IMR-90 (cell line): ENCODE results near the gene BBIP1. TPM values are rescaled to one million over a fixed set of nuclear protein-coding genes. Genes with fewer than 3 reads are reported as not detected.
A peak's percentile ranks its signal among the peaks of the same experiment; 100 is the strongest.

Experiments
- ATAC-seq: fragments of 200-7000 bp; cut with Tn5 transposase; 2 replicates; pipeline ENCODE4 v1.9.1; 2020; ENCODE audit warnings: low read depth, mild to moderate bottlenecking, moderate library complexity
- BruUV-seq: library from RNA; stranded (reverse); fragments of 400-500 nt; replicated peaks from 2 replicates; lab custom pipeline; 2021; lab: Mats Ljungman, UMichigan
- CTCF ChIA-PET: fragments of 300-600 bp; formaldehyde crosslinking; extraction: SDS; loops from one replicate; lab custom pipeline; 2021; ENCODE audit warnings: antibody characterized with exemption; lab: Yijun Ruan, JAX
- POLR2A ChIA-PET: fragments of 300-600 bp; sonication (Branson Sonifier 250); formaldehyde crosslinking; loops from one replicate; lab custom pipeline; 2022; ENCODE audit warnings: antibody characterized with exemption; ENCODE audit not compliant: unreplicated experiment; lab: Charles Lee
- DNase-seq: peaks from one replicate; pipeline ENCODE4 v3.0.0; 2013
- H2AFZ ChIP-seq: replicated peaks from 2 replicates; pipeline ENCODE3; 2013; ENCODE audit warnings: low read length, mild to moderate bottlenecking; ENCODE audit not compliant: poor library complexity
- H2AK5ac ChIP-seq: 2 replicates; pipeline ENCODE4 v1.6.1; 2013; ENCODE audit warnings: low read depth, low read length, inconsistent platforms
- H2AK9ac ChIP-seq: replicated peaks from 2 replicates; pipeline ENCODE3; 2013; ENCODE audit warnings: mild to moderate bottlenecking, low read depth, low read length, moderate library complexity; ENCODE audit not compliant: poor library complexity
- H2BK120ac ChIP-seq: 2 replicates; pipeline ENCODE4 v1.6.1; 2013; ENCODE audit warnings: low read depth, low read length, inconsistent platforms
- H2BK15ac ChIP-seq: 3 replicates; pipeline ENCODE4 v1.6.1; 2013; ENCODE audit warnings: low read depth, low read length, inconsistent platforms
- H2BK20ac ChIP-seq: 2 replicates; pipeline ENCODE4 v1.6.1; 2013; ENCODE audit warnings: low read depth, mild to moderate bottlenecking, inconsistent platforms, low read length, moderate library complexity
- H2BK5ac ChIP-seq: 2 replicates; pipeline ENCODE4 v1.6.1; 2013; ENCODE audit warnings: mild to moderate bottlenecking, low read depth, low read length, inconsistent platforms; ENCODE audit not compliant: poor library complexity, severe bottlenecking
- H3K14ac ChIP-seq: replicated peaks from 2 replicates; pipeline ENCODE4 v1.6.1; 2013; ENCODE audit warnings: low read depth, low read length, inconsistent platforms
- H3K18ac ChIP-seq: 2 replicates; pipeline ENCODE4 v1.6.1; 2013; ENCODE audit warnings: low read depth, low read length, control low read depth
- H3K23ac ChIP-seq: 2 replicates; pipeline ENCODE4 v1.6.1; 2013; ENCODE audit warnings: low read depth, low read length, inconsistent platforms
- H3K27ac ChIP-seq: 2 replicates; pipeline ENCODE4 v1.5.1; 2013; ENCODE audit warnings: mild to moderate bottlenecking, control low read depth, low read length; ENCODE audit not compliant: insufficient read depth
- H3K27me3 ChIP-seq: 2 replicates; pipeline ENCODE4 v1.6.1; 2013; ENCODE audit warnings: low read length; ENCODE audit not compliant: control insufficient read depth, insufficient read depth
- H3K36me3 ChIP-seq: 2 replicates; pipeline ENCODE4 v1.6.1; 2013; ENCODE audit warnings: low read length, mixed read lengths; ENCODE audit not compliant: control insufficient read depth, insufficient read depth
- H3K4ac ChIP-seq: 2 replicates; pipeline ENCODE4 v1.6.1; 2013; ENCODE audit warnings: low read depth, low read length, inconsistent platforms
- H3K4me1 ChIP-seq: 2 replicates; pipeline ENCODE4 v1.6.1; 2013; ENCODE audit warnings: low read length, mixed read lengths; ENCODE audit not compliant: control insufficient read depth, insufficient read depth
- H3K4me2 ChIP-seq: 2 replicates; pipeline ENCODE4 v1.6.1; 2013; ENCODE audit warnings: low read depth, mild to moderate bottlenecking, control low read depth, low read length, moderate library complexity
- H3K4me3 ChIP-seq: 2 replicates; pipeline ENCODE4 v1.5.1; 2013; ENCODE audit warnings: low read depth, mild to moderate bottlenecking, control low read depth, low read length, moderate library complexity; ENCODE audit not compliant: insufficient read depth
- H3K56ac ChIP-seq: 2 replicates; pipeline ENCODE4 v1.6.1; 2013; ENCODE audit warnings: low read length, inconsistent platforms; ENCODE audit not compliant: insufficient read depth; ENCODE audit errors: extremely low read depth
- H3K79me1 ChIP-seq, 2 experiments: 2 replicates each; pipeline ENCODE4 v1.6.1; 2013; ENCODE audit warnings: low read length in 2 of 2, inconsistent platforms in 1 of 2, low read depth in 1 of 2
- H3K9ac ChIP-seq: 2 replicates; pipeline ENCODE4 v1.6.1; 2013; ENCODE audit warnings: low read depth, low read length, control low read depth
- H3K9me1 ChIP-seq: 2 replicates; pipeline ENCODE4 v1.6.1; 2013; ENCODE audit warnings: low read length, inconsistent platforms; ENCODE audit not compliant: insufficient read depth
- H3K9me3 ChIP-seq: 2 replicates; pipeline ENCODE4 v1.6.1; 2013; ENCODE audit warnings: low read length; ENCODE audit not compliant: control insufficient read depth, insufficient read depth
- H4K20me1 ChIP-seq: 2 replicates; pipeline ENCODE4 v1.6.1; 2013; ENCODE audit warnings: low read length, inconsistent platforms; ENCODE audit not compliant: insufficient read depth
- H4K5ac ChIP-seq: 2 replicates; pipeline ENCODE4 v1.6.1; 2013; ENCODE audit warnings: mild to moderate bottlenecking, low read depth, low read length, control low read depth
- H4K8ac ChIP-seq, 2 experiments: 2 replicates each; pipeline ENCODE4 v1.6.1; 2013; ENCODE audit warnings: low read depth in 2 of 2, low read length in 2 of 2, control low read depth in 1 of 2, inconsistent platforms in 1 of 2
- H4K91ac ChIP-seq: 2 replicates; pipeline ENCODE4 v1.6.1; 2013; ENCODE audit warnings: low read depth, low read length, inconsistent platforms; ENCODE audit not compliant: insufficient read depth
- BHLHE40 ChIP-seq: fragments of 150-350 bp; IDR thresholded peaks from 2 replicates; pipeline ENCODE4 v1.6.1; 2016; ENCODE audit warnings: mild to moderate bottlenecking, low read depth, low read length
- CHD1 ChIP-seq: IDR thresholded peaks from 2 replicates; pipeline ENCODE4 v1.6.1; 2012; ENCODE audit warnings: low read depth, low read length, improper control_type of control experiment
- RCOR1 ChIP-seq: IDR thresholded peaks from 2 replicates; pipeline ENCODE4 v1.6.1; 2012; ENCODE audit warnings: mild to moderate bottlenecking, low read length, improper control_type of control experiment; ENCODE audit not compliant: insufficient replicate concordance
- USF2 ChIP-seq: fragments of 150-350 bp; IDR thresholded peaks from 2 replicates; pipeline ENCODE4 v1.6.1; 2017; ENCODE audit warnings: mild to moderate bottlenecking, antibody characterized with exemption, low read length, low read depth
- WGBS, 2 experiments: methylation state at CpG; one replicate each; pipeline versions ENCODE4 v1.1.5 to v1.1.7; 2013; ENCODE audit warnings: missing lambda C conversion rate in 2 of 2; ENCODE audit not compliant: insufficient read length in 1 of 2; ENCODE audit errors: extremely low coverage in 2 of 2; 5-methylcytosine and 5-hydroxymethylcytosine counted together
- dilution Hi-C: fragments of 300-500 bp; cut with HindIII; formaldehyde crosslinking; loops from one replicate; pipeline ENCODE4 v1.14.3; 2018; ENCODE audit warnings: low sequenced_read_pairs; ENCODE audit not compliant: unreplicated experiment
- in situ Hi-C: fragments of 300-500 bp; cut with MboI; formaldehyde crosslinking; loops from 3 replicates; pipeline ENCODE4 v1.14.3; 2019; ENCODE audit warnings: low sequenced_read_pairs, inconsistent platforms, mixed read lengths
- intact Hi-C: fragments of 100-400 bp; cut with micrococcal nuclease; formaldehyde crosslinking; loops from 2 replicates; pipeline ENCODE4 v1.10.0; 2022
- polyA plus RNA-seq, 3 experiments: library from polyadenylated mRNA; depleted of rRNA; stranded (reverse); fragments of >200 nt; gene quantifications; 2 replicates each; pipeline ENCODE4 v1.2.3, GENCODE V29; 2012; ENCODE audit warnings: low replicate concordance in 1 of 3
- total RNA-seq: library from RNA; depleted of rRNA; stranded (reverse); fragments of >200 nt; gene quantifications from 2 replicates; pipeline ENCODE4 v1.2.3, GENCODE V29; 2012

BBIP1 gene
- total and polyA plus RNA-seq, 2 of the 4 experiments (the other 2 are of a cell fraction): 17.4 to 19.9 TPM

- Histone ChIP-seq H3K56ac (peak overlapping the region; percentile 76), H4K20me1 (peaks cover 26% of the 10 kb centered on the region; the same call in 1 of the 2 replicates), H3K9me3 (no peaks in the 10 kb centered on the region), H3K18ac (peak overlapping the region; percentile 26), H3K27ac (peak overlapping the region; percentile 71), H2BK120ac (no peak overlapping the region), H2AK9ac (peak overlapping the region; percentile 90), H4K8ac (peak overlapping the region; percentile 53 to 63; a peak in 3 of 4 replicates), H2BK5ac (peak overlapping the region; percentile 87), H3K9ac (peak overlapping the region; percentile 89), H3K27me3 (no peaks in the 10 kb centered on the region), H3K4me2 (peak overlapping the region; percentile 87), H3K36me3 (no peaks in the 10 kb centered on the region), H3K14ac (peak overlapping the region; percentile 88), H3K4ac (peak overlapping the region; percentile 79), H3K4me1 (peaks cover 2% of the 10 kb centered on the region; the same call in 1 of the 2 replicates), H4K91ac (peak overlapping the region; percentile 43; the same call in 1 of the 2 replicates), H3K79me1 (peaks cover 6 to 30% of the 10 kb centered on the region in 2 experiments; a peak in 3 of 4 replicates), H3K9me1 (peaks cover 4% of the 10 kb centered on the region), H3K23ac (peak overlapping the region; percentile 98), H2BK15ac (peak overlapping the region; percentile 68; the same call in 1 of the 3 replicates), H2BK20ac (no peak overlapping the region), H4K5ac (peak overlapping the region; percentile 31), H2AFZ (peak overlapping the region; percentile 94), H3K4me3 (peak overlapping the region; percentile 76), H2AK5ac (peak overlapping the region; percentile 54)
- in situ Hi-C loops: no loop called here
- ChIA-PET POLR2A (no interaction called here), CTCF (interaction anchor here (0.6 kb wide), 1 partner anchor 777 kb away, joined by 3 read pairs; no protein-coding TSS in a partner anchor)
- ATAC-seq (peak; percentile 1), DNase-seq (peak; percentile 17)
- no TSS peak for BruUV-seq
- intact Hi-C loops: loop anchor here (2.0 to 10.0 kb wide), 5 partner anchors 77 to 675 kb away; partner anchors contain the start of gene SMNDC1
- TF ChIP-seq RCOR1 (no peak), BHLHE40 (no peak), USF2 (no peak), CHD1 (0 out of 2 replicates have a peak, but pooled peaks have one; percentile 48)
- dilution Hi-C loops: no loop called here
- WGBS, 2 experiments: 0% methylated on average over 4 of the region's 44 CpGs; no CpG with 5 or more reads in 1 of the 2 experiments
Observed at GRCh38 chr10:110919971-110920881, 1.2 kb upstream of the BBIP1 start.
